Lower leg skin (tissue), 3 donors: ENCODE measurements around the gene CHMP4A.

Experiments used
- POLR2A ChIP-seq, 2 donors: fragments of 450-650 bp; IDR thresholded peaks; one replicate each; pipeline ENCODE4 v1.6.1; 2016 to 2017; ENCODE audit warnings: antibody characterized with exemption in 2 of 2, mild to moderate bottlenecking in 1 of 2, moderate library complexity in 1 of 2
- TF ChIP-seq, protein P1 (sequence below), 3 donors: fragments of 450-650 bp; IDR thresholded peaks; one replicate each; pipeline ENCODE4 v1.5.1; 2016; ENCODE audit warnings: antibody characterized with exemption in 3 of 3, mild to moderate bottlenecking in 3 of 3, moderate library complexity in 2 of 3

DNA sequence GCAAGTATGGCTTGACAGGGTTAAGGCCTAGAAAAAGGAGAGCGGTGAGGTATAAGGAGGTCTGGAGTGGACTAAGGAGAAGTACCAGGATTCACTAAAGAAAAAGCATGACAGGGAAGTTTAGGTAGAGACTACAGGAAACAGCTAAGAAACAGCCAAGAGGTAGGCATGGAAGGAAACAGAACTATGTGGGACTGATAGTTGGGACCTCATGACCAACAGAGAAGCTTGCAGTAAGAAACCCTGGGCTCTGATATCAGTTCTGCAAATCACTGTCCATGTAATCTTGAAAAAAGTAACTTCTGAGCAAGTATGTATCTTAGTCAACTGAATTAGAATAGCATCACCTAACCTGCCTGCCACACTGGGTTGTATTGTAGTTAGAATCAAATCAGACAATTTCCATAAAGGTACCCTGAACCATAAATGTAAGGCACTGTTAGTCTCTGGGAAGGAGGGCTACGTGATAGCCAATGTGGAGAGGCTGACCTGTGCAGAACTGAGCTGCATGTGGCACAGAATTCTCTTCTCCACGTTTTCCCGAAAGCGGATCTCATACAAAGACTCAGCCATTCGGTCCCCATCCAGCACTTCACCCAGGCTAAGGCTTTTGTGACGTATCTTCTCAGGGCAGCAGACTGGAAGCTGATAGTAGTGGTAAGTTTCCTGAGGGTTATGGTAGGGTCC lies 19.0 kb downstream of the CHMP4A start:
- TF ChIP-seq POLR2A (IDR thresholded peaks at IDR 0.05), result no peak
- TF ChIP-seq, protein P1, sequence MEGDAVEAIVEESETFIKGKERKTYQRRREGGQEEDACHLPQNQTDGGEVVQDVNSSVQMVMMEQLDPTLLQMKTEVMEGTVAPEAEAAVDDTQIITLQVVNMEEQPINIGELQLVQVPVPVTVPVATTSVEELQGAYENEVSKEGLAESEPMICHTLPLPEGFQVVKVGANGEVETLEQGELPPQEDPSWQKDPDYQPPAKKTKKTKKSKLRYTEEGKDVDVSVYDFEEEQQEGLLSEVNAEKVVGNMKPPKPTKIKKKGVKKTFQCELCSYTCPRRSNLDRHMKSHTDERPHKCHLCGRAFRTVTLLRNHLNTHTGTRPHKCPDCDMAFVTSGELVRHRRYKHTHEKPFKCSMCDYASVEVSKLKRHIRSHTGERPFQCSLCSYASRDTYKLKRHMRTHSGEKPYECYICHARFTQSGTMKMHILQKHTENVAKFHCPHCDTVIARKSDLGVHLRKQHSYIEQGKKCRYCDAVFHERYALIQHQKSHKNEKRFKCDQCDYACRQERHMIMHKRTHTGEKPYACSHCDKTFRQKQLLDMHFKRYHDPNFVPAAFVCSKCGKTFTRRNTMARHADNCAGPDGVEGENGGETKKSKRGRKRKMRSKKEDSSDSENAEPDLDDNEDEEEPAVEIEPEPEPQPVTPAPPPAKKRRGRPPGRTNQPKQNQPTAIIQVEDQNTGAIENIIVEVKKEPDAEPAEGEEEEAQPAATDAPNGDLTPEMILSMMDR (IDR thresholded peaks at IDR 0.05), result no peak
